ENCODE measurements around the gene C20orf173. TPM values are rescaled to one million over a fixed set of nuclear protein-coding genes. Genes with fewer than 3 reads are reported as not detected.
"Not testable (repeated sequence)": the region's sequence is repeated elsewhere in the genome, so short reads cannot be mapped to it uniquely, and the experiment has no call there.

Gene C20orf173
- total RNA-seq, 4 donors from 2014 or later = not detected

DNA sequence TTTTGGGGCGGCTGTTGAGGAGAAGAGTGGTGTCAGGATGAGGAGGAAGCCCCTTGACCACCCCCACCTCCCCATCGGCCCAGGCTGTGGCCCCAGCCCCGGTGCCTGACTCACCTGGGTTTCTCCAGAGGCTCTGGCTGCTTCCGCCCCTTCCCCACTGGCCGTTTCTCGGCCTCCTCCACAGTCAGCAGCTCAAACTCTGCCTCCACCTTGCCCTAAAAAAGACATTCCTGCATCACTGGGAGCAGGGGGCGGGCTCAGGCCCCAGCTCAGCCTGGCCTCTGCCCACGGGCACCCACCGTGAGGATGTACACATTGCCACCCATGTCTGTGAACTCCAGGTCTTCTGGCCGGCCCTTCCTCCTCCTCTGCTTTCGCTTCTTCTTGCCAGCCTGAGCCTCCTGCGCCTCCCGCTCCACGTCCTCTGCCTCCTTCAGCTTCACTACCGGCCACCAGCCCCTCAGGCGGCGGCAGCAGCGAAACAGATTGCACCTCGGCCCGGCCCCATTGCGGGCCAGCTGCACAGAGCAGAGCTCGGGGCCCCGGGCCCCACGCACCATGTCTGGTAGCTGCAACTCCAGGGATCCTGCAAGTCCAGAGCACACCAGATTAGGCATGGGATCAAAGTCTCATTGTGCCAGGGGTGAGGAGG is 29.7 kb upstream of the C20orf173 start:
- peaks cover 0 to 14% of the 10 kb centered on the region in 2 donors for H3K36me3 ChIP-seq
- no peaks in the 10 kb centered on the region for H3K27me3 ChIP-seq
- no peak overlapping the region for H3K4me3 ChIP-seq
- H3K27ac ChIP-seq = no peak overlapping the region
- intact Hi-C loops (cut with DNase I; ENCODE audit: low total_unique reads) = no loop called here
- no peaks in the 10 kb centered on the region for H3K9me3 ChIP-seq
- no peak for DNase-seq
- TF ChIP-seq POLR2A (IDR thresholded peaks at IDR 0.05) = no peak
- TF ChIP-seq, protein P1, sequence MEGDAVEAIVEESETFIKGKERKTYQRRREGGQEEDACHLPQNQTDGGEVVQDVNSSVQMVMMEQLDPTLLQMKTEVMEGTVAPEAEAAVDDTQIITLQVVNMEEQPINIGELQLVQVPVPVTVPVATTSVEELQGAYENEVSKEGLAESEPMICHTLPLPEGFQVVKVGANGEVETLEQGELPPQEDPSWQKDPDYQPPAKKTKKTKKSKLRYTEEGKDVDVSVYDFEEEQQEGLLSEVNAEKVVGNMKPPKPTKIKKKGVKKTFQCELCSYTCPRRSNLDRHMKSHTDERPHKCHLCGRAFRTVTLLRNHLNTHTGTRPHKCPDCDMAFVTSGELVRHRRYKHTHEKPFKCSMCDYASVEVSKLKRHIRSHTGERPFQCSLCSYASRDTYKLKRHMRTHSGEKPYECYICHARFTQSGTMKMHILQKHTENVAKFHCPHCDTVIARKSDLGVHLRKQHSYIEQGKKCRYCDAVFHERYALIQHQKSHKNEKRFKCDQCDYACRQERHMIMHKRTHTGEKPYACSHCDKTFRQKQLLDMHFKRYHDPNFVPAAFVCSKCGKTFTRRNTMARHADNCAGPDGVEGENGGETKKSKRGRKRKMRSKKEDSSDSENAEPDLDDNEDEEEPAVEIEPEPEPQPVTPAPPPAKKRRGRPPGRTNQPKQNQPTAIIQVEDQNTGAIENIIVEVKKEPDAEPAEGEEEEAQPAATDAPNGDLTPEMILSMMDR (IDR thresholded peaks at IDR 0.05 in 4 of 5, conservative IDR thresholded peaks at IDR 0.05 in 1 of 5) = no peak
- H3K4me1 ChIP-seq = no peaks in the 10 kb centered on the region
- no peak for ATAC-seq
- in situ Hi-C loops (cut with MboI; ENCODE audit: low sequenced_read_pairs in 4 of 4) = no loop called here

DNA sequence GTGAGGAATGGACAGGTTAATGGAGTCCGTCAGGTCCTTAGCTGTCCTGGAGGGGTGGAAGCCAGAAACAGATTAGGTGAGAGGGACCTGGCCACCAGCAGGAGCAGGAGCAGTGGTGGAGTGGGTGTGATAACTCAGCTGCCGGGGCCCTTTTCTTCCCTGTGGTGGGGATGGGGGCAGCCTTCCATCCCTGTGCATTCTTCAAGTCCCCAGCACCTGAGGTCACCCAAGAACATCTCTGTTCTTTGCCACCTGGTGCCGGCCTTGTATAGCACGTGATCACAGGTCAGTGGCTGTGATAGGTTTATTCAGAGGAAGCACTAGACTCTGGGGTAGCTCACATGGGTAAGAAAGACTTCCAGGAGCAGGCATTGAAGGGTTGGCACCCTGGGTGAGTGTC is 29.0 kb upstream of the C20orf173 start:
- H3K4me3 ChIP-seq = no peak overlapping the region
- peaks cover 0 to 20% of the 10 kb centered on the region in 2 donors for H3K36me3 ChIP-seq
- H3K27ac ChIP-seq = no peak overlapping the region
- no peaks in the 10 kb centered on the region for H3K9me3 ChIP-seq
- ATAC-seq (no peak), DNase-seq (no peak)
- in situ Hi-C loops (cut with MboI; ENCODE audit: low sequenced_read_pairs in 4 of 4) = no loop called here
- H3K27me3 ChIP-seq = no peaks in the 10 kb centered on the region
- TF ChIP-seq, protein P1 (IDR thresholded peaks at IDR 0.05 in 4 of 5, conservative IDR thresholded peaks at IDR 0.05 in 1 of 5) = no peak
- intact Hi-C loops (cut with DNase I; ENCODE audit: low total_unique reads) = no loop called here
- H3K4me1 ChIP-seq = no peaks in the 10 kb centered on the region

DNA sequence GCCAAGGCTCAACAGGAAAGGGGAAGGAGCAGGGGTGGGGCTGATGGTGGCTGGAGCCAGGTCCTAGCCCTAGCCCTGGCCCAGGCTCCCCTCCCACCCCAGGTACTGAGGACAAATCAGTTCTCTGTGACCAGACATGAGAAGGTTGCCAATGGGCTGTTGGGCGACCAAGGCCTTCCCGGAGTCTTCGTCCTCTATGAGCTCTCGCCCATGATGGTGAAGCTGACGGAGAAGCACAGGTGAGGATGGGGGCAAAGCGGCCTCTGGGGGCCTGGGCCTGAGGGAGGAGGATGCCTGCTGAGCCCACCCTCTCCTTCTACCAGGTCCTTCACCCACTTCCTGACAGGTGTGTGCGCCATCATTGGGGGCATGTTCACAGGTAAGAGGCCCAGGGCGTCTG is 27.4 kb upstream of the C20orf173 start:
- H3K36me3 ChIP-seq = peaks cover 0 to 32% of the 10 kb centered on the region in 2 donors
- intact Hi-C loops (cut with DNase I; ENCODE audit: low total_unique reads) = no loop called here
- in situ Hi-C loops (cut with MboI; ENCODE audit: low sequenced_read_pairs in 4 of 4) = no loop called here

DNA sequence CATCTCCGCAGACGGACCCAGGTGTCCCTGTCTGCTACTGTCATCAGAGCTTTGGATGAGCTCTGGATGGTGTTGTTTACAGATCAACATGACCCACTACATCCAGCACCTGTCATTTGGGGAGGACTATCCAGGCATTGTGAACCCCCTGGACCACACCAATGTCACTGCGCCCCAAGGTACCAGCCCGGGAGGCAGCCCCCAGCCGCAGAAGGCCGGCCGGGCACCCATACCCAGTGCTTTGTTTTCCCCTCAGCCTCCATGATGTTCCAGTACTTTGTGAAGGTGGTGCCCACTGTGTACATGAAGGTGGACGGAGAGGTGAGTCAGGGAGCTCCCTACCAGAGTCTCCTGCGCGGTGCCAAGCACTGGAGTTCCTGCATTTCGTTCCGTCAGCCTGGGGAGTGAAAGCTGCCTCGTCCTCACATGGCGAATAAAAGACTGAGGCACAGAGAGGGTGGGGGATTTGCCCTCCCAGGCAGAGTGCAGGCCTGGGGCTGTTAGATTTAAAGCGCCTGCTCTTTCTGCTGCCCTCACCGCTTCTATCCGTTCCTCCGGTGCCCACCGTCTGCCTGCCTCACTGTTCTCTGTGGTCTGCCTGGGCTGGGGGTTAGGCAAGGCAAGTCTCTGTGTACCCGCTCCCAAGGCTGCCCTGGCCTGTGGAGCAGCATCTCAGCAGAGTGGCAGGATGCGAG is 26.6 kb upstream of the C20orf173 start:
- Histone ChIP-seq H3K27me3 (no peaks in the 10 kb centered on the region), H3K9me3 (no peaks in the 10 kb centered on the region), H3K36me3 (peaks cover 0 to 37% of the 10 kb centered on the region in 2 donors), H3K27ac (no peak overlapping the region), H3K4me1 (no peaks in the 10 kb centered on the region), H3K4me3 (no peak overlapping the region)
- in situ Hi-C loops (cut with MboI; ENCODE audit: low sequenced_read_pairs in 4 of 4) (no loop called here), intact Hi-C loops (cut with DNase I; ENCODE audit: low total_unique reads) (no loop called here)
- TF ChIP-seq, protein P1 (IDR thresholded peaks at IDR 0.05 in 4 of 5, conservative IDR thresholded peaks at IDR 0.05 in 1 of 5) = no peak
- TF ChIP-seq POLR2A (IDR thresholded peaks at IDR 0.05) = no peak
- ATAC-seq (no peak), DNase-seq (no peak)

More for the DNA sequence above, 27.4 kb upstream of the C20orf173 start:
- no peaks in the 10 kb centered on the region for H3K27me3 ChIP-seq
- ATAC-seq (no peak), DNase-seq (no peak)
- no peaks in the 10 kb centered on the region for H3K4me1 ChIP-seq
- TF ChIP-seq POLR2A (IDR thresholded peaks at IDR 0.05) = no peak
- TF ChIP-seq, protein P1 (IDR thresholded peaks at IDR 0.05 in 4 of 5, conservative IDR thresholded peaks at IDR 0.05 in 1 of 5) = no peak
- H3K27ac ChIP-seq = no peak overlapping the region
- H3K9me3 ChIP-seq = no peaks in the 10 kb centered on the region
- no peak overlapping the region for H3K4me3 ChIP-seq

DNA sequence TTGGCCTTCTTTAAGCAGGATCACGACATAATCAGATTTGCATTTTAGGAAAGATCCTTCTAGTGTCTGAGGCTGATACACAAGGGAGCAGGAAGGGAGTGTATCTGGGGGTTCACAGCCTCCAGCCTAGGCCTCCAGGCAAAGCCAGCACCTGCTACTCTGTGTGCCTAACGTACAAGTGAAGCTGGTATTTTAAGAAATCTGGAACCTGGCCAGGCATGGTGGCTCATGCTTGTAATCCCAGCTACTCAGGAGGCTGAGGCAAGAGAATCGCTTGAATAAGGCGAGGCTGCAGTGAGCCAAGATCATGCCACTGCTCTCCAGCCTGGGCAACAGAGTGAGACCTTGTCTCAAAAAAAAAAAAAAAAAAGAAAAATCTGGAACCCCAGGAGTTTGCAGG is 26.0 kb upstream of the C20orf173 start:
- H3K36me3 ChIP-seq = peaks cover 0 to 42% of the 10 kb centered on the region in 2 donors
- intact Hi-C loops (cut with DNase I; ENCODE audit: low total_unique reads); H3K9me3 ChIP-seq; DNase-seq; H3K4me1 ChIP-seq; H3K27ac ChIP-seq; in situ Hi-C loops (cut with MboI; ENCODE audit: low sequenced_read_pairs in 4 of 4); H3K4me3 ChIP-seq; ATAC-seq; H3K27me3 ChIP-seq: not testable (repeated sequence)

Measured in gastrocnemius medialis (tissue), 4 donors.